GM18508 (cell line): ENCODE results near the gene NRAP.

ENCODE experiments used
- ATAC-seq: cut with Tn5 transposase; IDR thresholded peaks from one replicate; pipeline ENCODE4 v1.9.1; 2021; ENCODE audit warnings: moderate number of reproducible peaks; ENCODE audit not compliant: insufficient read depth, unreplicated experiment

NRAP gene

GRCh38 chr10:113613427-113613826 lies 50.4 kb downstream of the NRAP start:
- no peak for ATAC-seq

- ATAC-seq, result no peak
Measured at GRCh38 chr10:113612154-113612553, 51.7 kb downstream of the NRAP start.

GRCh38 chr10:113610631-113611601 lies 52.9 kb downstream of the NRAP start:
- no peak for ATAC-seq

GRCh38 chr10:113609704-113610108 lies 54.1 kb downstream of the NRAP start:
- no peak for ATAC-seq

GRCh38 chr10:113605268-113605978 lies 58.4 kb downstream of the NRAP start:
- no peak for ATAC-seq

- no peak for ATAC-seq
Measured at GRCh38 chr10:113604572-113604971, 59.3 kb downstream of the NRAP start.

GRCh38 chr10:113603057-113603777 lies 60.6 kb downstream of the NRAP start:
- no peak for ATAC-seq

- no peak for ATAC-seq
Measured at GRCh38 chr10:113600569-113600968, 63.3 kb downstream of the NRAP start.

- ATAC-seq, result no peak
Measured at GRCh38 chr10:113594652-113595051, 69.2 kb downstream of the NRAP start.

GRCh38 chr10:113592380-113592779 lies 71.5 kb downstream of the NRAP start:
- no peak for ATAC-seq

GRCh38 chr10:113590581-113590980 lies 73.3 kb downstream of the NRAP start:
- ATAC-seq, result no peak

- no peak for ATAC-seq
Measured at GRCh38 chr10:113589201-113589770, 74.6 kb downstream of the NRAP start.

- peak; percentile 55 for ATAC-seq
Measured at GRCh38 chr10:113585949-113586348, 77.9 kb downstream of the NRAP start.

- no peak for ATAC-seq
Measured at GRCh38 chr10:113583571-113583970, 80.3 kb downstream of the NRAP start.

- ATAC-seq, result no peak
Measured at GRCh38 chr10:113581092-113581491, 82.7 kb downstream of the NRAP start.

GRCh38 chr10:113578773-113579172 lies 85.1 kb downstream of the NRAP start:
- ATAC-seq, result no peak

- no peak for ATAC-seq
Measured at GRCh38 chr10:113576852-113577251, 87.0 kb downstream of the NRAP start.

- ATAC-seq, result no peak
Measured at GRCh38 chr10:113573368-113573767, 90.5 kb downstream of the NRAP start.

GRCh38 chr10:113572520-113573290 lies 91.1 kb downstream of the NRAP start:
- no peak for ATAC-seq

GRCh38 chr10:113569576-113569975 lies 94.3 kb downstream of the NRAP start:
- no peak for ATAC-seq
